Astrocyte (in vitro differentiated cells and primary cell): Measurements from ENCODE around the gene SLC44A5. TPM values are rescaled to one million over a fixed set of nuclear protein-coding genes. Genes with fewer than 3 reads are reported as not detected.

Source experiments
- DNase-seq: peaks from one replicate; pipeline ENCODE4 v3.0.0-alpha.2; 2010; ENCODE audit warnings: low read depth
- FAIRE-seq: peaks from 2 replicates; lab custom pipeline; 2011; peaks lifted over from hg19 to GRCh38; lab: Jason Lieb, UNC
- H2AFZ ChIP-seq: 2 replicates; pipeline ENCODE4 v1.6.0; 2012; ENCODE audit warnings: low read depth, low read length, inconsistent platforms
- H3K27ac ChIP-seq: 2 replicates; pipeline ENCODE4 v1.5.1; 2011; ENCODE audit warnings: low read depth, low read length, inconsistent platforms
- H3K27me3 ChIP-seq: 2 replicates; pipeline ENCODE4 v1.6.0; 2011; ENCODE audit warnings: low read length, inconsistent platforms; ENCODE audit not compliant: insufficient read depth
- H3K36me3 ChIP-seq: 2 replicates; pipeline ENCODE4 v1.5.1; 2011; ENCODE audit warnings: low read length, inconsistent platforms; ENCODE audit not compliant: insufficient read depth
- H3K4me1 ChIP-seq: 2 replicates; pipeline ENCODE4 v1.5.1; 2011; ENCODE audit warnings: low read length, inconsistent platforms; ENCODE audit not compliant: insufficient read depth
- H3K4me2 ChIP-seq: 2 replicates; pipeline ENCODE4 v1.6.0; 2012; ENCODE audit warnings: low read length, inconsistent platforms
- H3K4me3 ChIP-seq: 2 replicates; pipeline ENCODE4 v1.5.1; 2011; ENCODE audit warnings: low read depth, mild to moderate bottlenecking, low read length, inconsistent platforms; ENCODE audit not compliant: insufficient read depth
- H3K79me2 ChIP-seq: 2 replicates; pipeline ENCODE4 v1.6.0; 2012; ENCODE audit warnings: mild to moderate bottlenecking, low read length, inconsistent platforms; ENCODE audit not compliant: insufficient read depth
- H3K9ac ChIP-seq: 2 replicates; pipeline ENCODE4 v1.6.0; 2012; ENCODE audit warnings: mild to moderate bottlenecking, low read length, inconsistent platforms
- H3K9me3 ChIP-seq: 2 replicates; pipeline ENCODE4 v1.5.1; 2012; ENCODE audit warnings: low read depth, mild to moderate bottlenecking, low read length, inconsistent platforms; ENCODE audit not compliant: insufficient read depth
- H4K20me1 ChIP-seq: 2 replicates; pipeline ENCODE4 v1.6.0; 2012; ENCODE audit warnings: low read length, inconsistent platforms; ENCODE audit not compliant: insufficient read depth
- H3K27ac Mint-ChIP-seq: one replicate; pipeline ENCODE4 v1.8.0; 2021; ENCODE audit warnings: mild to moderate bottlenecking, mixed read lengths; ENCODE audit not compliant: unreplicated experiment
- H3K27me3 Mint-ChIP-seq: one replicate; pipeline ENCODE4 v1.8.0; 2021; ENCODE audit warnings: low read depth, mixed read lengths; ENCODE audit not compliant: unreplicated experiment
- H3K36me3 Mint-ChIP-seq: one replicate; pipeline ENCODE4 v1.8.0; 2021; ENCODE audit warnings: low read depth, mixed read lengths; ENCODE audit not compliant: unreplicated experiment
- H3K4me1 Mint-ChIP-seq: one replicate; pipeline ENCODE4 v1.8.0; 2021; ENCODE audit warnings: low read depth, mixed read lengths; ENCODE audit not compliant: unreplicated experiment
- H3K4me3 Mint-ChIP-seq: one replicate; pipeline ENCODE4 v1.8.0; 2021; ENCODE audit warnings: mild to moderate bottlenecking, moderate library complexity, mixed read lengths; ENCODE audit not compliant: unreplicated experiment
- H3K9me3 Mint-ChIP-seq: one replicate; pipeline ENCODE4 v1.8.0; 2021; ENCODE audit warnings: mild to moderate bottlenecking, mixed read lengths; ENCODE audit not compliant: unreplicated experiment
- CTCF ChIP-seq: IDR thresholded peaks from 2 replicates; pipeline ENCODE4 v1.5.1; 2011; ENCODE audit warnings: low read depth, mild to moderate bottlenecking, inconsistent platforms, low read length, moderate library complexity; ENCODE audit not compliant: insufficient read depth
- EZH2 ChIP-seq: IDR thresholded peaks from 2 replicates; pipeline ENCODE4 v1.6.1; 2012; ENCODE audit warnings: mild to moderate bottlenecking, low read length, inconsistent platforms; ENCODE audit not compliant: insufficient read depth
- total RNA-seq: library from RNA; stranded (reverse); gene quantifications from 2 replicates; pipeline ENCODE4 v1.2.1, GENCODE V29; 2021

SLC44A5 gene
- total RNA-seq, 1 donor from 2014 or later = 2.2 TPM

GRCh38 chr1:75589637-75590036, 21.3 kb downstream of the SLC44A5 start:
- Mint-ChIP-seq H3K27me3 (no peaks in the 10 kb centered on the region), H3K36me3 (no peaks in the 10 kb centered on the region), H3K9me3 (peaks cover 4% of the 10 kb centered on the region), H3K4me1 (no peaks in the 10 kb centered on the region), H3K4me3 (no peak overlapping the region), H3K27ac (no peak overlapping the region)
- no peaks in the 10 kb centered on the region for H3K9me3 ChIP-seq
- TF ChIP-seq CTCF = no peak
- TF ChIP-seq EZH2 = no peak
- H3K4me3 ChIP-seq = no peak overlapping the region
- no peaks in the 10 kb centered on the region for H4K20me1 ChIP-seq
- DNase-seq (no peak), FAIRE-seq (no peak)
- H3K9ac ChIP-seq = no peak overlapping the region
- no peak overlapping the region for H3K27ac ChIP-seq
- H3K79me2 ChIP-seq = no peaks in the 10 kb centered on the region
- H3K27me3 ChIP-seq = no peaks in the 10 kb centered on the region
- H3K4me2 ChIP-seq = no peak overlapping the region
- H3K4me1 ChIP-seq = no peaks in the 10 kb centered on the region
- no peaks in the 10 kb centered on the region for H3K36me3 ChIP-seq
- H2AFZ ChIP-seq = no peak overlapping the region

GRCh38 chr1:75588779-75589475, 22.0 kb downstream of the SLC44A5 start:
- H3K27ac ChIP-seq = peak overlapping the region; percentile 1
- no peaks in the 10 kb centered on the region for H3K9me3 ChIP-seq
- no peaks in the 10 kb centered on the region for H3K4me1 Mint-ChIP-seq
- H4K20me1 ChIP-seq = no peaks in the 10 kb centered on the region
- no peak overlapping the region for H3K27ac Mint-ChIP-seq
- H3K36me3 ChIP-seq = no peaks in the 10 kb centered on the region
- H3K79me2 ChIP-seq = no peaks in the 10 kb centered on the region
- no peaks in the 10 kb centered on the region for H3K27me3 Mint-ChIP-seq
- no peak overlapping the region for H3K9ac ChIP-seq
- DNase-seq (no peak), FAIRE-seq (no peak)
- no peak for TF ChIP-seq EZH2
- TF ChIP-seq CTCF = no peak
- peaks cover 4% of the 10 kb centered on the region for H3K9me3 Mint-ChIP-seq
- H3K4me2 ChIP-seq = no peak overlapping the region
- H3K4me3 ChIP-seq = no peak overlapping the region
- no peak overlapping the region for H3K4me3 Mint-ChIP-seq
- H3K36me3 Mint-ChIP-seq = no peaks in the 10 kb centered on the region
- peak overlapping the region; percentile 7 for H2AFZ ChIP-seq
- no peaks in the 10 kb centered on the region for H3K27me3 ChIP-seq
- H3K4me1 ChIP-seq = no peaks in the 10 kb centered on the region

- H3K9ac ChIP-seq = no peak overlapping the region
- no peaks in the 10 kb centered on the region for H3K27me3 ChIP-seq
- no peaks in the 10 kb centered on the region for H3K79me2 ChIP-seq
- H3K27ac Mint-ChIP-seq = no peak overlapping the region
- no peak for TF ChIP-seq CTCF
- no peak for TF ChIP-seq EZH2
- H2AFZ ChIP-seq = no peak overlapping the region
- H4K20me1 ChIP-seq = no peaks in the 10 kb centered on the region
- H3K4me3 ChIP-seq = no peak overlapping the region
- H3K4me1 ChIP-seq = no peaks in the 10 kb centered on the region
- H3K27ac ChIP-seq = no peak overlapping the region
- no peak overlapping the region for H3K4me2 ChIP-seq
- peaks cover 2% of the 10 kb centered on the region for H3K9me3 Mint-ChIP-seq
- no peak overlapping the region for H3K4me3 Mint-ChIP-seq
- DNase-seq = no peak
- FAIRE-seq = no peak
- no peaks in the 10 kb centered on the region for H3K9me3 ChIP-seq
- peaks cover 2% of the 10 kb centered on the region for H3K4me1 Mint-ChIP-seq
- H3K36me3 ChIP-seq = no peaks in the 10 kb centered on the region
- H3K27me3 Mint-ChIP-seq = no peaks in the 10 kb centered on the region
- H3K36me3 Mint-ChIP-seq = no peaks in the 10 kb centered on the region
These were observed 23.2 kb downstream of the SLC44A5 start for GRCh38 chr1:75587692-75588091.
